ENCODE data around the gene RAB24.

DNA sequence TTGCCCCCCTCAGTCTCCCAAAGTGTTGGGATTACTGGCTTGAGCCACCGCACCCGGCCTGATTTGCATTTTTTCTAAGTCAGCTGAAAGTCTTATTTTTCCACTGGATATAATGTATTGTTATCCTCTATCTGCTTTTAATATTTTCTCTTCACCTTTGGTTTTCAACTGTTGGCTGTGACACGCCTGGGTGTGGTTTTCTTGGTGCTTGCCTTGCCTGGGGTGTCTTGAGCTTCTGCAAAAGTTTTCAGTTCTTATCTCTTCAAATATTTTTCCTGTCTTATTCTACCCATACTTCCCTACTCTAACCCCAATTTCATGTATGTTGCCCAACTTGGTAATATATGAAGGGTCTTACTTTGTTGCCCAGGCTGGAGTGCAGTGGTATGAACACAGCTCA lies 12.5 kb upstream of the RAB24 start:
- TF ChIP-seq YY1 (IDR thresholded peaks at IDR 0.05; ENCODE audit: low read depth) (no peak), EP300 (IDR thresholded peaks at IDR 0.05; ENCODE audit: borderline replicate concordance) (no peak), CREB1 (IDR thresholded peaks at IDR 0.05; ENCODE audit: low read depth) (no peak), CEBPB (IDR thresholded peaks at IDR 0.05) (no peak), REST (IDR thresholded peaks at IDR 0.05; ENCODE audit: low read depth) (no peak), TAF1 (IDR thresholded peaks at IDR 0.05; ENCODE audit: low read depth) (no peak)
- TF ChIP-seq, protein P1, sequence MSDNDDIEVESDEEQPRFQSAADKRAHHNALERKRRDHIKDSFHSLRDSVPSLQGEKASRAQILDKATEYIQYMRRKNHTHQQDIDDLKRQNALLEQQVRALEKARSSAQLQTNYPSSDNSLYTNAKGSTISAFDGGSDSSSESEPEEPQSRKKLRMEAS (IDR thresholded peaks at IDR 0.05), result no peak
